NOMO-1 treated with dmso at 0.1 percent for 144 hours (cell line): ENCODE measurements around the gene RESP18.

Experiments
- DNase-seq: peaks from one replicate; lab custom pipeline; 2025; ENCODE audit not compliant: unreplicated experiment; lab: John Stamatoyannopoulos, UW

The RESP18 gene

GRCh38 chr2:219332542-219332941 is at the start of gene RESP18:
TSS of gene RESP18 (minus strand) at chr2:219332744.
- no peak for DNase-seq

- DNase-seq: no peak
These were observed 48.9 kb upstream of the RESP18 start for GRCh38 chr2:219381448-219381847.

- no peak for DNase-seq
These were observed 48.4 kb upstream of the RESP18 start for GRCh38 chr2:219380926-219381325.

GRCh38 chr2:219378163-219378851 is 45.8 kb upstream of the RESP18 start:
- no peak for DNase-seq

- no peak for DNase-seq
These were observed 36.9 kb upstream of the RESP18 start for GRCh38 chr2:219369447-219369861.

GRCh38 chr2:219368690-219369191 is 36.2 kb upstream of the RESP18 start:
- DNase-seq: no peak

- peak; percentile 68 for DNase-seq
These were observed 30.1 kb upstream of the RESP18 start for GRCh38 chr2:219362524-219363164.

- no peak for DNase-seq
These were observed 29.5 kb upstream of the RESP18 start for GRCh38 chr2:219362072-219362471.

- DNase-seq: peak; percentile 11
These were observed 25.9 kb upstream of the RESP18 start for GRCh38 chr2:219358170-219359075.

- peak; percentile 94 for DNase-seq
These were observed 24.3 kb upstream of the RESP18 start for GRCh38 chr2:219356834-219357233.

GRCh38 chr2:219354582-219354981 is 22.0 kb upstream of the RESP18 start:
- DNase-seq: no peak

GRCh38 chr2:219353129-219353528 is 20.6 kb upstream of the RESP18 start:
- DNase-seq: no peak

- peak; percentile 26 for DNase-seq
These were observed 20.0 kb upstream of the RESP18 start for GRCh38 chr2:219352448-219353023.

GRCh38 chr2:219350710-219351221 is 18.2 kb upstream of the RESP18 start:
- no peak for DNase-seq

GRCh38 chr2:219350215-219350614 is 17.7 kb upstream of the RESP18 start:
- no peak for DNase-seq

GRCh38 chr2:219344751-219345430 is 12.3 kb upstream of the RESP18 start:
- no peak for DNase-seq

GRCh38 chr2:219335373-219335786 is 2.8 kb upstream of the RESP18 start:
- no peak for DNase-seq

- no peak for DNase-seq
These were observed 1.5 kb upstream of the RESP18 start for GRCh38 chr2:219334076-219334475.

GRCh38 chr2:219331560-219332213 is 857 bp downstream of the RESP18 start:
- no peak for DNase-seq

- no peak for DNase-seq
These were observed 4.8 kb downstream of the RESP18 start for GRCh38 chr2:219327719-219328118.
